A549 (cell line): ENCODE data around the gene ZNF33A.

Source experiments
- POLR2A ChIP-seq: IDR thresholded peaks from 2 replicates; pipeline ENCODE4 v1.6.1; 2012; ENCODE audit warnings: mild to moderate bottlenecking, low read length
- TP53 ChIP-seq: fragments of 250-450 bp; sonication (Bioruptor Pico); IDR thresholded peaks from 2 replicates; pipeline ENCODE4 v1.5.0; 2021; ENCODE audit warnings: mild to moderate bottlenecking, moderate library complexity
- TF ChIP-seq, protein P1 (sequence below): fragments of >200 bp; sonication (Bioruptor Twin); formaldehyde crosslinking; IDR thresholded peaks from 3 replicates; pipeline ENCODE4 v1.5.1; 2016
- TF ChIP-seq, protein P2 (sequence below): IDR thresholded peaks from 2 replicates; pipeline ENCODE4 v1.6.1; 2012

DNA sequence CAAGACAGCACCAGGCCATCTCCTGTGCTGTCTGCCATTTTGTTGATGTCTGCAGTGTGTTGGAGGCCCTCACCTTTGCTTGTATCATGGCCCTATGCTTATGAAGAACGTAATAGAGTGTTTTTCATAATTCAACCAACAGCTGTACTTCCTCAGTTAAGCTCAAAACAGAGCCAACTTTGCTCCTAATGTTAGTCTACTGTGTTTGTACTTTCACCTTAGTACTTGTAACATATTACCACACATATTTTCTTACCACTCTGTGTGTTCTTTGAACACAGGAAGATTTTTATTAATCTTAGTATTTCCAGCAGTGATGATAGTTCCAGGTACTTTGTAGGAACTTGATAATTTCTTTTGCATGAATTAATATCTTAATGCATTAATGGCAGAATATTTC, 5.9 kb downstream of the ZNF33A start:
- TF ChIP-seq POLR2A = no peak
- TF ChIP-seq, protein P1, sequence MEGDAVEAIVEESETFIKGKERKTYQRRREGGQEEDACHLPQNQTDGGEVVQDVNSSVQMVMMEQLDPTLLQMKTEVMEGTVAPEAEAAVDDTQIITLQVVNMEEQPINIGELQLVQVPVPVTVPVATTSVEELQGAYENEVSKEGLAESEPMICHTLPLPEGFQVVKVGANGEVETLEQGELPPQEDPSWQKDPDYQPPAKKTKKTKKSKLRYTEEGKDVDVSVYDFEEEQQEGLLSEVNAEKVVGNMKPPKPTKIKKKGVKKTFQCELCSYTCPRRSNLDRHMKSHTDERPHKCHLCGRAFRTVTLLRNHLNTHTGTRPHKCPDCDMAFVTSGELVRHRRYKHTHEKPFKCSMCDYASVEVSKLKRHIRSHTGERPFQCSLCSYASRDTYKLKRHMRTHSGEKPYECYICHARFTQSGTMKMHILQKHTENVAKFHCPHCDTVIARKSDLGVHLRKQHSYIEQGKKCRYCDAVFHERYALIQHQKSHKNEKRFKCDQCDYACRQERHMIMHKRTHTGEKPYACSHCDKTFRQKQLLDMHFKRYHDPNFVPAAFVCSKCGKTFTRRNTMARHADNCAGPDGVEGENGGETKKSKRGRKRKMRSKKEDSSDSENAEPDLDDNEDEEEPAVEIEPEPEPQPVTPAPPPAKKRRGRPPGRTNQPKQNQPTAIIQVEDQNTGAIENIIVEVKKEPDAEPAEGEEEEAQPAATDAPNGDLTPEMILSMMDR = no peak
- no peak for TF ChIP-seq TP53
- TF ChIP-seq, protein P2, sequence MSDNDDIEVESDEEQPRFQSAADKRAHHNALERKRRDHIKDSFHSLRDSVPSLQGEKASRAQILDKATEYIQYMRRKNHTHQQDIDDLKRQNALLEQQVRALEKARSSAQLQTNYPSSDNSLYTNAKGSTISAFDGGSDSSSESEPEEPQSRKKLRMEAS = no peak
